ENCODE results near the gene MTG1.
A peak's percentile ranks its signal among the peaks of the same experiment; 100 is the strongest.
"Not testable (repeated sequence)": the region's sequence is repeated elsewhere in the genome, so short reads cannot be mapped to it uniquely, and the experiment has no call there.

Gene MTG1

GRCh38 chr10:133379152-133379800 is 14.7 kb upstream of the MTG1 start, which contains the start of gene PAOX:
PAOX (plus strand) TSS chr10:133379262; CDS start chr10:133379317, 55 bp downstream.
- Histone ChIP-seq H3K4me1 (peaks cover 35 to 74% (median 58%) of the 10 kb centered on the region in 10 experiments), H3K4me3 (peak within 1 kb of the TSS; percentile 69 to 90 (median 80)), H3K9ac (peak within 1 kb of the TSS; percentile 70 to 87 (median 79)), H3K27ac (peak within 1 kb of the TSS; percentile 40 to 64 (median 59); a peak in 19 of 22 replicates), H3K9me3 (replicated peaks in 1 of 11) (no peaks in the 10 kb centered on the region), H4K20me1 (peaks cover 0 to 9% (median 0%) of the 10 kb centered on the region in 11 experiments; a peak in 3 of 22 replicates), H3K4me2 (peak within 1 kb of the TSS; percentile 95 to 100 (median 98)), H3K36me3 (peaks cover 0 to 12% (median 0%) of the 10 kb centered on the region in 11 experiments; a peak in 1 of 22 replicates), H3K27me3 (peaks cover 0 to 7% (median 0%) of the 10 kb centered on the region in 11 experiments; a peak in 1 of 22 replicates)
- TF ChIP-seq Cebpa-rat (IDR thresholded peaks at IDR 0.05), result no peak

GRCh38 chr10:133379801-133380666 is 13.9 kb upstream of the MTG1 start:
- H3K27me3 ChIP-seq, result peaks cover 0 to 7% (median 0%) of the 10 kb centered on the region in 11 experiments; a peak in 1 of 22 replicates
- TF ChIP-seq Cebpa-rat (IDR thresholded peaks at IDR 0.05), result no peak
- peak overlapping the region; percentile 91 to 99 (median 96) for H3K4me2 ChIP-seq
- peaks cover 30 to 73% (median 57%) of the 10 kb centered on the region in 10 experiments for H3K4me1 ChIP-seq
- H3K27ac ChIP-seq, result peak overlapping the region in 6 of 11 experiments; percentile 40 to 64 (median 54); a peak in 6 of 22 replicates
- peak overlapping the region; percentile 63 to 87 (median 76); a peak in 20 of 22 replicates for H3K9ac ChIP-seq
- peaks cover 0 to 9% (median 0%) of the 10 kb centered on the region in 11 experiments; a peak in 3 of 22 replicates for H4K20me1 ChIP-seq
- peak overlapping the region; percentile 69 to 90 (median 76) for H3K4me3 ChIP-seq
- no peaks in the 10 kb centered on the region for H3K9me3 ChIP-seq (replicated peaks in 1 of 11)
- peaks cover 0 to 12% (median 0%) of the 10 kb centered on the region in 11 experiments; a peak in 1 of 22 replicates for H3K36me3 ChIP-seq

GRCh38 chr10:133381036-133381435 is 12.9 kb upstream of the MTG1 start:
- H3K27ac ChIP-seq, result no peak overlapping the region
- H3K4me1 ChIP-seq, result peaks cover 30 to 76% (median 55%) of the 10 kb centered on the region in 10 experiments
- peaks cover 0 to 12% (median 0%) of the 10 kb centered on the region in 11 experiments; a peak in 1 of 22 replicates for H3K36me3 ChIP-seq
- H3K9ac ChIP-seq, result no peak overlapping the region; a peak in 1 of 22 replicates
- no peak overlapping the region for H3K4me3 ChIP-seq
- no peak for TF ChIP-seq Cebpa-rat (IDR thresholded peaks at IDR 0.05)
- peaks cover 0 to 9% (median 0%) of the 10 kb centered on the region in 11 experiments; a peak in 3 of 22 replicates for H4K20me1 ChIP-seq
- H3K9me3 ChIP-seq (replicated peaks in 1 of 11), result no peaks in the 10 kb centered on the region
- H3K4me2 ChIP-seq, result peak overlapping the region; percentile 77 to 99 (median 96)
- peaks cover 0 to 7% (median 0%) of the 10 kb centered on the region in 11 experiments; a peak in 1 of 22 replicates for H3K27me3 ChIP-seq

GRCh38 chr10:133383551-133383950 is 10.4 kb upstream of the MTG1 start:
- Histone ChIP-seq H3K4me2 (peak overlapping the region in 8 of 11 experiments; percentile 27 to 74 (median 60); a peak in 15 of 22 replicates), H3K4me1 (peaks cover 27 to 80% (median 55%) of the 10 kb centered on the region in 10 experiments), H3K9me3 (replicated peaks in 1 of 11) (no peaks in the 10 kb centered on the region), H3K36me3 (peaks cover 0 to 12% (median 0%) of the 10 kb centered on the region in 11 experiments; a peak in 1 of 22 replicates), H3K27ac (peak overlapping the region in 2 of 11 experiments; percentile 36 to 46; a peak in 3 of 22 replicates), H3K4me3 (no peak overlapping the region), H3K27me3 (peaks cover 0 to 7% (median 0%) of the 10 kb centered on the region in 11 experiments; a peak in 1 of 22 replicates), H4K20me1 (peaks cover 0 to 9% (median 0%) of the 10 kb centered on the region in 11 experiments; a peak in 3 of 22 replicates), H3K9ac (peak overlapping the region in 3 of 11 experiments; percentile 26 to 47 (median 35); a peak in 2 of 22 replicates)
- no peak for TF ChIP-seq Cebpa-rat (IDR thresholded peaks at IDR 0.05)

- Histone ChIP-seq H3K36me3 (peaks cover 0 to 12% (median 0%) of the 10 kb centered on the region in 11 experiments; a peak in 1 of 22 replicates), H3K4me3 (no peak overlapping the region), H4K20me1 (peaks cover 0 to 9% (median 0%) of the 10 kb centered on the region in 11 experiments; a peak in 3 of 22 replicates), H3K9me3 (replicated peaks in 1 of 11) (no peaks in the 10 kb centered on the region), H3K4me2 (peak overlapping the region in 9 of 11 experiments; percentile 6 to 74 (median 56); a peak in 16 of 22 replicates), H3K27ac (peak overlapping the region in 2 of 11 experiments; percentile 36 to 46; a peak in 4 of 22 replicates), H3K4me1 (peaks cover 31 to 80% (median 58%) of the 10 kb centered on the region in 10 experiments), H3K27me3 (peaks cover 0 to 7% (median 0%) of the 10 kb centered on the region in 11 experiments; a peak in 1 of 22 replicates), H3K9ac (peak overlapping the region in 4 of 11 experiments; percentile 26 to 47 (median 31); a peak in 3 of 22 replicates)
- no peak for TF ChIP-seq Cebpa-rat (IDR thresholded peaks at IDR 0.05)
Measured at GRCh38 chr10:133384071-133384470, 9.9 kb upstream of the MTG1 start.

- Histone ChIP-seq H3K27ac (no peak overlapping the region), H3K4me2 (peak overlapping the region in 3 of 11 experiments; percentile 65 to 74 (median 73); a peak in 3 of 22 replicates), H4K20me1 (peaks cover 0 to 9% (median 0%) of the 10 kb centered on the region in 11 experiments; a peak in 2 of 22 replicates), H3K4me1 (peaks cover 34 to 78% (median 56%) of the 10 kb centered on the region in 10 experiments), H3K9ac (no peak overlapping the region), H3K9me3 (replicated peaks in 1 of 11) (no peaks in the 10 kb centered on the region), H3K4me3 (no peak overlapping the region), H3K36me3 (peaks cover 0 to 12% (median 0%) of the 10 kb centered on the region in 11 experiments; a peak in 1 of 22 replicates), H3K27me3 (0 out of 22 replicates have a peak, but pooled peaks cover 0 to 1% (median 0%) of the 10 kb centered on the region in 11 experiments)
- no peak for TF ChIP-seq Cebpa-rat (IDR thresholded peaks at IDR 0.05)
Measured at GRCh38 chr10:133385214-133385613, 8.7 kb upstream of the MTG1 start.

- H3K27ac ChIP-seq; H3K4me3 ChIP-seq; H3K9ac ChIP-seq; H4K20me1 ChIP-seq; H3K9me3 ChIP-seq (replicated peaks in 1 of 11); H3K27me3 ChIP-seq: not testable (repeated sequence)
- peak overlapping the region in 3 of 11 experiments; percentile 23 to 100 (median 95); a peak in 4 of 22 replicates for H3K4me2 ChIP-seq
- H3K4me1 ChIP-seq, result peaks cover 36 to 78% (median 58%) of the 10 kb centered on the region in 10 experiments
- H3K36me3 ChIP-seq, result peaks cover 0 to 12% (median 0%) of the 10 kb centered on the region in 11 experiments; a peak in 2 of 22 replicates
Measured at GRCh38 chr10:133386951-133387350, 7.0 kb upstream of the MTG1 start.

Data from BLaER1 treated with 17β-estradiol and CSF1 and Interleukin-3, amounts not matched to agents 10 nM and 100 nM (cell line).